Prostate gland (tissue), 2 donors: Measurements from ENCODE around the gene GPR83.
"Not testable (repeated sequence)": the region's sequence is repeated elsewhere in the genome, so short reads cannot be mapped to it uniquely, and the experiment has no call there.

ENCODE experiments used
- POLR2A ChIP-seq: fragments of 450-650 bp; IDR thresholded peaks from one replicate; pipeline ENCODE4 v1.6.1; 2016; ENCODE audit warnings: antibody characterized with exemption, mild to moderate bottlenecking
- POLR2AphosphoS5 ChIP-seq: sonication (generic); formaldehyde crosslinking; IDR thresholded peaks from one replicate; pipeline ENCODE4 v1.6.1; 2017; ENCODE audit warnings: antibody characterized with exemption
- TF ChIP-seq, protein P1 (sequence below), 4 experiments: fragments of 200-600 bp in 2 of 4; fragments of 450-650 bp in 2 of 4; sonication (generic) in 2 of 4; IDR thresholded peaks; 1 replicate in 3 of 4; 2 replicates in 1 of 4; pipeline ENCODE4 v1.5.1; 2016 to 2019; ENCODE audit warnings: antibody characterized with exemption in 4 of 4, mild to moderate bottlenecking in 2 of 4, moderate library complexity in 2 of 4

DNA sequence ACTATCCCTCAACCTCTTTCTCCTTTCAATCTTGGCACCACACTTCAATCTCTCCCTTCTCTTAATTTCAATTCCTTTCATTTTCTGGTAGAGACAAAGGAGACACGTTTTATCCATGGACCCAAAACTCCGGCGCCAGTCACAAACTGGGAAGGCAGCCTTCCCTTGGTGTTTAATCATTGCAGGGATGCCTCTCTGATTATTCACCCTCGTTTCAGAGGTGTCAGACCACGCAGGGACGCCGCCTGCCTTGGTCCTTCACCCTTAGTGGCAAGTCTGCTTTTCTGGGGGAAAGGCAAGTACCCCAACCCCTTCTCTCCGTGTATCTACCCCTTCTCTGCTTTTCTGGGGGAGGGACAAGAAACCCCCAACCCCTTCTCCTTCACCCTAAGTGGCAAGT lies 54.9 kb downstream of the GPR83 start:
- TF ChIP-seq, protein P1, sequence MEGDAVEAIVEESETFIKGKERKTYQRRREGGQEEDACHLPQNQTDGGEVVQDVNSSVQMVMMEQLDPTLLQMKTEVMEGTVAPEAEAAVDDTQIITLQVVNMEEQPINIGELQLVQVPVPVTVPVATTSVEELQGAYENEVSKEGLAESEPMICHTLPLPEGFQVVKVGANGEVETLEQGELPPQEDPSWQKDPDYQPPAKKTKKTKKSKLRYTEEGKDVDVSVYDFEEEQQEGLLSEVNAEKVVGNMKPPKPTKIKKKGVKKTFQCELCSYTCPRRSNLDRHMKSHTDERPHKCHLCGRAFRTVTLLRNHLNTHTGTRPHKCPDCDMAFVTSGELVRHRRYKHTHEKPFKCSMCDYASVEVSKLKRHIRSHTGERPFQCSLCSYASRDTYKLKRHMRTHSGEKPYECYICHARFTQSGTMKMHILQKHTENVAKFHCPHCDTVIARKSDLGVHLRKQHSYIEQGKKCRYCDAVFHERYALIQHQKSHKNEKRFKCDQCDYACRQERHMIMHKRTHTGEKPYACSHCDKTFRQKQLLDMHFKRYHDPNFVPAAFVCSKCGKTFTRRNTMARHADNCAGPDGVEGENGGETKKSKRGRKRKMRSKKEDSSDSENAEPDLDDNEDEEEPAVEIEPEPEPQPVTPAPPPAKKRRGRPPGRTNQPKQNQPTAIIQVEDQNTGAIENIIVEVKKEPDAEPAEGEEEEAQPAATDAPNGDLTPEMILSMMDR (IDR thresholded peaks at IDR 0.05), result not testable (repeated sequence)
- not testable (repeated sequence) for TF ChIP-seq POLR2A, POLR2AphosphoS5
